Progenitor cell of endocrine pancreas (in vitro differentiated cells): ENCODE measurements around the gene FOXB2. TPM values are rescaled to one million over a fixed set of nuclear protein-coding genes. Genes with fewer than 3 reads are reported as not detected.
"Not testable (repeated sequence)": the region's sequence is repeated elsewhere in the genome, so short reads cannot be mapped to it uniquely, and the experiment has no call there.

Experiments
- DNase-seq: peaks from one replicate; pipeline ENCODE4 v3.0.0; 2021; ENCODE audit warnings: low spot score; ENCODE audit not compliant: unreplicated experiment
- H3K27ac Mint-ChIP-seq: 2 replicates; pipeline ENCODE4 v1.8.0; 2021; ENCODE audit warnings: mild to moderate bottlenecking, moderate library complexity, mixed read lengths
- H3K27me3 Mint-ChIP-seq: 2 replicates; pipeline ENCODE4 v1.8.0; 2021; ENCODE audit warnings: mixed read lengths
- H3K36me3 Mint-ChIP-seq: 2 replicates; pipeline ENCODE4 v1.8.0; 2022; ENCODE audit warnings: mixed read lengths; ENCODE audit not compliant: insufficient read depth
- H3K4me1 Mint-ChIP-seq: 2 replicates; pipeline ENCODE4 v1.8.0; 2021; ENCODE audit warnings: low read depth, mixed read lengths
- H3K4me3 Mint-ChIP-seq: 2 replicates; pipeline ENCODE4 v1.8.0; 2021; ENCODE audit warnings: low read depth, mild to moderate bottlenecking, moderate library complexity, mixed read lengths
- H3K9me3 Mint-ChIP-seq: 2 replicates; pipeline ENCODE4 v1.8.0; 2021; ENCODE audit warnings: low read depth, mixed read lengths
- long read RNA-seq: library from polyadenylated mRNA; unstranded; transcript quantifications from one replicate; pipeline ENCODE4 v2.0.0, GENCODE V29; 2020
- total RNA-seq: library from RNA; stranded (reverse); gene quantifications from 2 replicates; pipeline ENCODE4 v1.2.1, GENCODE V29; 2021
- TF ChIP-seq, protein P1 (sequence below): fragments of 200-600 bp; sonication (generic); IDR thresholded peaks from one replicate; pipeline ENCODE4 v1.5.0; 2021; ENCODE audit warnings: antibody characterized with exemption, mild to moderate bottlenecking; ENCODE audit not compliant: unreplicated experiment

Gene FOXB2
- total RNA-seq: not detected in 2 replicates
- long read RNA-seq: 0 reads

GRCh38 chr9:77019236-77019925 lies at the start of gene FOXB2:
TSS of gene FOXB2 (plus strand) at chr9:77019655. CDS start at chr9:77019655, 0 bp downstream.
- Mint-ChIP-seq H3K4me1 (peaks cover 14% of the 10 kb centered on the region), H3K27ac (no peak within 1 kb of the TSS), H3K27me3 (peaks cover 92% of the 10 kb centered on the region), H3K36me3 (no peaks in the 10 kb centered on the region), H3K9me3 (no peaks in the 10 kb centered on the region), H3K4me3 (peak within 1 kb of the TSS; percentile 37)
- DNase-seq: no peak
- TF ChIP-seq, protein P1, sequence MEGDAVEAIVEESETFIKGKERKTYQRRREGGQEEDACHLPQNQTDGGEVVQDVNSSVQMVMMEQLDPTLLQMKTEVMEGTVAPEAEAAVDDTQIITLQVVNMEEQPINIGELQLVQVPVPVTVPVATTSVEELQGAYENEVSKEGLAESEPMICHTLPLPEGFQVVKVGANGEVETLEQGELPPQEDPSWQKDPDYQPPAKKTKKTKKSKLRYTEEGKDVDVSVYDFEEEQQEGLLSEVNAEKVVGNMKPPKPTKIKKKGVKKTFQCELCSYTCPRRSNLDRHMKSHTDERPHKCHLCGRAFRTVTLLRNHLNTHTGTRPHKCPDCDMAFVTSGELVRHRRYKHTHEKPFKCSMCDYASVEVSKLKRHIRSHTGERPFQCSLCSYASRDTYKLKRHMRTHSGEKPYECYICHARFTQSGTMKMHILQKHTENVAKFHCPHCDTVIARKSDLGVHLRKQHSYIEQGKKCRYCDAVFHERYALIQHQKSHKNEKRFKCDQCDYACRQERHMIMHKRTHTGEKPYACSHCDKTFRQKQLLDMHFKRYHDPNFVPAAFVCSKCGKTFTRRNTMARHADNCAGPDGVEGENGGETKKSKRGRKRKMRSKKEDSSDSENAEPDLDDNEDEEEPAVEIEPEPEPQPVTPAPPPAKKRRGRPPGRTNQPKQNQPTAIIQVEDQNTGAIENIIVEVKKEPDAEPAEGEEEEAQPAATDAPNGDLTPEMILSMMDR: no peak

- peaks cover 31% of the 10 kb centered on the region for H3K27me3 Mint-ChIP-seq
- H3K36me3 Mint-ChIP-seq: no peaks in the 10 kb centered on the region
- H3K9me3 Mint-ChIP-seq: no peaks in the 10 kb centered on the region
- H3K27ac Mint-ChIP-seq: no peak overlapping the region
- TF ChIP-seq, protein P1: no peak
- no peak overlapping the region for H3K4me3 Mint-ChIP-seq
- DNase-seq: no peak
- H3K4me1 Mint-ChIP-seq: no peaks in the 10 kb centered on the region
Observed at GRCh38 chr9:76969716-76970115, 49.7 kb upstream of the FOXB2 start.

DNA sequence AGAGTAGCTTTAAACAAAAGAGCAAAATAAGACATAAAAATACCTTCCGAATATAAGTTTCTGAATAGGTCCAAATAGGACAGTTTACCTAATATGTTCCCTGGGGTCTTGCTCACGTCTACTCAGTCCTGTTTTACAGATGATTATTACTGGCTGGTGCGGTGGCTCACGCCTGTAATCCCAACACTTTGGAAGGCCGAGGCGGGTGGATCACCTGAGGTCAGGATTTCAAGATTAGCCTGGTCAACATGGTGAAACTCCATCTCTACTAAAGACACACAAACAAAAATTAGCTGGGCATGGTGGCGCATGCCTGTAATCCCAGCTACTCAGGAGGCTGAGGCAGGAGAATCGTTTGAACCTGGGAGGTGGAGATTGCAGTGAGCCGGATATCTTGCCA lies 40.6 kb upstream of the FOXB2 start:
- H3K27ac Mint-ChIP-seq, H3K36me3 Mint-ChIP-seq, H3K4me1 Mint-ChIP-seq, H3K4me3 Mint-ChIP-seq, DNase-seq, H3K9me3 Mint-ChIP-seq: not testable (repeated sequence)
- peaks cover 41% of the 10 kb centered on the region for H3K27me3 Mint-ChIP-seq

DNA sequence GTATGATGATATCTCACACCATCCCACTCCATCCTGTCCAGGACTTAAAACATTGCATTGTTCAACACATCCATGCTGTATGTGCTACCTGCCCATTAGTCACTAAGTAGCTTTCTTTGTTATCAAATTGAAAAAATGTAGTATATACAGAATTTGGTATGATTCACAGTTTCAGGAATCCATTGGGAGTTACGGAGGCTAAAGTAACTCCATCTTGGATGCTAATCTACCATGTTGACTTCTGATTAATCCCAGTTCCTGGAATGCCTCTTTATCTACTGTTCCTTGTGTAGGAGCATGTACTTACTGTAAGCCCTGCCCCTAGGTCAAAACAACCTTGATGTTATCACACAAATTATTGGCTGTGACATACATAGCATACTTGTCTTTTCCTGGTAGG lies 38.9 kb upstream of the FOXB2 start:
- Mint-ChIP-seq H3K27ac (no peak overlapping the region), H3K9me3 (no peaks in the 10 kb centered on the region), H3K36me3 (no peaks in the 10 kb centered on the region), H3K4me3 (no peak overlapping the region), H3K27me3 (peaks cover 28% of the 10 kb centered on the region), H3K4me1 (no peaks in the 10 kb centered on the region)
- DNase-seq: no peak
- TF ChIP-seq, protein P1: no peak

DNA sequence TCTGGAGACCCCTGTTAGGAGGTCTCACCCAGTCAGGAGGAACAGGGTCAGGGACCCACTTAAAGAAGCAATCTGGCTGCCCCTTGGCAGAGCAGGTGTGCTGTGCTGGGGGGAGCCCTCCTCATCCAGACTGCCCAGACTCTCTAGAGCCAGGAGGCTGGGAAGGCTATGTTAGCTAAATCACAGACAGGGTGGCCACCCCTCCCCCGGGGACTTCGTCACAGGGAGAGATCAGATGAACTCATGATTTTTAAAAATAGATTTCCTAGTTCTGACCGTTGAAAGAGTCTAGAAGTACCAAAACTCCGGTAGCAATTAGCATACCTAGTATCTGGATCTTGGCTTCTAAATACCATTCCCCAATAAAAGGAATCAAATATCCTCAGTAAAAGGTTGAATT lies 35.0 kb upstream of the FOXB2 start:
- no peaks in the 10 kb centered on the region for H3K9me3 Mint-ChIP-seq
- no peaks in the 10 kb centered on the region for H3K36me3 Mint-ChIP-seq
- no peak overlapping the region for H3K4me3 Mint-ChIP-seq
- H3K27me3 Mint-ChIP-seq: peaks cover 21% of the 10 kb centered on the region
- no peak overlapping the region for H3K27ac Mint-ChIP-seq
- DNase-seq: no peak
- no peaks in the 10 kb centered on the region for H3K4me1 Mint-ChIP-seq
- TF ChIP-seq, protein P1: no peak

GRCh38 chr9:76985581-76985980 lies 33.9 kb upstream of the FOXB2 start:
- no peak for DNase-seq
- H3K9me3 Mint-ChIP-seq: no peaks in the 10 kb centered on the region
- no peaks in the 10 kb centered on the region for H3K4me1 Mint-ChIP-seq
- H3K27ac Mint-ChIP-seq: no peak overlapping the region
- H3K36me3 Mint-ChIP-seq: no peaks in the 10 kb centered on the region
- H3K4me3 Mint-ChIP-seq: no peak overlapping the region
- H3K27me3 Mint-ChIP-seq: peaks cover 30% of the 10 kb centered on the region
- TF ChIP-seq, protein P1: no peak
